Glutamatergic neuron (in vitro differentiated cells): Measurements from ENCODE around the gene GM2A. TPM values are rescaled to one million over a fixed set of nuclear protein-coding genes. Genes with fewer than 3 reads are reported as not detected.

ENCODE experiments used
- DNase-seq: peaks from one replicate; pipeline ENCODE4 v3.0.0; 2022
- H3K27ac Mint-ChIP-seq: one replicate; pipeline ENCODE4 v1.8.0; 2020; ENCODE audit warnings: mild to moderate bottlenecking, mixed read lengths, inconsistent platforms; ENCODE audit not compliant: unreplicated experiment
- H3K27me3 Mint-ChIP-seq: one replicate; pipeline ENCODE4 v1.8.0; 2020; ENCODE audit warnings: mild to moderate bottlenecking, moderate library complexity, mixed read lengths, inconsistent platforms; ENCODE audit not compliant: unreplicated experiment
- H3K36me3 Mint-ChIP-seq: one replicate; pipeline ENCODE4 v1.8.0; 2020; ENCODE audit warnings: mild to moderate bottlenecking, mixed read lengths, inconsistent platforms; ENCODE audit not compliant: unreplicated experiment
- H3K4me1 Mint-ChIP-seq: one replicate; pipeline ENCODE4 v1.8.0; 2020; ENCODE audit warnings: mild to moderate bottlenecking, low read depth, mixed read lengths, inconsistent platforms; ENCODE audit not compliant: unreplicated experiment
- H3K4me3 Mint-ChIP-seq: one replicate; pipeline ENCODE4 v1.8.0; 2020; ENCODE audit warnings: mild to moderate bottlenecking, mixed read lengths, inconsistent platforms; ENCODE audit not compliant: unreplicated experiment
- H3K9me3 Mint-ChIP-seq: one replicate; pipeline ENCODE4 v1.8.0; 2020; ENCODE audit warnings: mild to moderate bottlenecking, moderate library complexity, mixed read lengths, inconsistent platforms; ENCODE audit not compliant: unreplicated experiment
- CTCF ChIP-seq: fragments of 200-600 bp; sonication (generic); IDR thresholded peaks from one replicate; pipeline ENCODE4 v1.5.0; 2021; ENCODE audit not compliant: partially characterized antibody, unreplicated experiment
- long read RNA-seq: library from polyadenylated mRNA; unstranded; transcript quantifications from one replicate; pipeline ENCODE4 v2.0.0, GENCODE V29; 2020; ENCODE audit not compliant: unreplicated experiment
- total RNA-seq: library from RNA; stranded (reverse); fragmentation: NEBNext Ultra II Directional; extraction: Animal tissue kit (Norgen Biotek cat#: 25700); gene quantifications from one replicate; pipeline ENCODE4 v1.2.1, GENCODE V29; 2021; ENCODE audit not compliant: unreplicated experiment

Gene GM2A
- 13.7 TPM for total RNA-seq
- long read RNA-seq, partial matches to known transcripts, result 0 of 5 reads
- long read RNA-seq, other reads (novel, unspliced or antisense), result 3 of 5 reads

GRCh38 chr5:151252762-151253604 lies at the start of gene GM2A:
Gene GM2A (plus strand): TSS chr5:151253185. CDS start chr5:151253217, 32 bp downstream.
- peak within 1 kb of the TSS; percentile 89 for H3K4me3 Mint-ChIP-seq
- H3K36me3 Mint-ChIP-seq, result no peaks in the 10 kb centered on the region
- no peak for TF ChIP-seq CTCF
- H3K9me3 Mint-ChIP-seq, result peaks cover 10% of the 10 kb centered on the region
- H3K27me3 Mint-ChIP-seq, result peaks cover 10% of the 10 kb centered on the region
- H3K27ac Mint-ChIP-seq, result peak within 1 kb of the TSS; percentile 59
- DNase-seq, result peak; percentile 97
- H3K4me1 Mint-ChIP-seq, result peaks cover 7% of the 10 kb centered on the region

GRCh38 chr5:151204051-151204450 lies 48.9 kb upstream of the GM2A start:
- no peaks in the 10 kb centered on the region for H3K27me3 Mint-ChIP-seq
- DNase-seq, result no peak

GRCh38 chr5:151205411-151205810 lies 47.6 kb upstream of the GM2A start:
- Mint-ChIP-seq H3K36me3 (no peaks in the 10 kb centered on the region), H3K27ac (no peak overlapping the region), H3K4me3 (no peak overlapping the region), H3K27me3 (no peaks in the 10 kb centered on the region), H3K4me1 (peaks cover 2% of the 10 kb centered on the region), H3K9me3 (no peaks in the 10 kb centered on the region)
- DNase-seq, result no peak
- no peak for TF ChIP-seq CTCF

More at GRCh38 chr5:151204051-151204450, 48.9 kb upstream of the GM2A start:
- no peak overlapping the region for H3K27ac Mint-ChIP-seq
- H3K4me1 Mint-ChIP-seq, result peaks cover 2% of the 10 kb centered on the region
- no peaks in the 10 kb centered on the region for H3K9me3 Mint-ChIP-seq
- no peak for TF ChIP-seq CTCF
- no peak overlapping the region for H3K4me3 Mint-ChIP-seq
- H3K36me3 Mint-ChIP-seq, result no peaks in the 10 kb centered on the region

GRCh38 chr5:151208481-151208914 lies 44.5 kb upstream of the GM2A start:
- peaks cover 2% of the 10 kb centered on the region for H3K27me3 Mint-ChIP-seq
- peaks cover 2% of the 10 kb centered on the region for H3K4me1 Mint-ChIP-seq
- no peak for DNase-seq
- no peaks in the 10 kb centered on the region for H3K36me3 Mint-ChIP-seq
- no peak for TF ChIP-seq CTCF
- no peak overlapping the region for H3K4me3 Mint-ChIP-seq
- no peak overlapping the region for H3K27ac Mint-ChIP-seq
- H3K9me3 Mint-ChIP-seq, result peaks cover 4% of the 10 kb centered on the region

GRCh38 chr5:151212406-151212798 lies 40.6 kb upstream of the GM2A start:
- Mint-ChIP-seq H3K4me3 (no peak overlapping the region), H3K9me3 (peaks cover 4% of the 10 kb centered on the region), H3K27ac (no peak overlapping the region), H3K4me1 (no peaks in the 10 kb centered on the region), H3K36me3 (no peaks in the 10 kb centered on the region), H3K27me3 (peaks cover 2% of the 10 kb centered on the region)
- TF ChIP-seq CTCF, result no peak
- no peak for DNase-seq
